Measurements from ENCODE around the gene TK1. TPM values are rescaled to one million over a fixed set of nuclear protein-coding genes. Genes with fewer than 3 reads are reported as not detected.

TK1 gene
- total and polyA plus RNA-seq, 2 donors (not counting 1 experiment from before 2014, with no cell fraction given), result 2.2 to 3.8 TPM

DNA sequence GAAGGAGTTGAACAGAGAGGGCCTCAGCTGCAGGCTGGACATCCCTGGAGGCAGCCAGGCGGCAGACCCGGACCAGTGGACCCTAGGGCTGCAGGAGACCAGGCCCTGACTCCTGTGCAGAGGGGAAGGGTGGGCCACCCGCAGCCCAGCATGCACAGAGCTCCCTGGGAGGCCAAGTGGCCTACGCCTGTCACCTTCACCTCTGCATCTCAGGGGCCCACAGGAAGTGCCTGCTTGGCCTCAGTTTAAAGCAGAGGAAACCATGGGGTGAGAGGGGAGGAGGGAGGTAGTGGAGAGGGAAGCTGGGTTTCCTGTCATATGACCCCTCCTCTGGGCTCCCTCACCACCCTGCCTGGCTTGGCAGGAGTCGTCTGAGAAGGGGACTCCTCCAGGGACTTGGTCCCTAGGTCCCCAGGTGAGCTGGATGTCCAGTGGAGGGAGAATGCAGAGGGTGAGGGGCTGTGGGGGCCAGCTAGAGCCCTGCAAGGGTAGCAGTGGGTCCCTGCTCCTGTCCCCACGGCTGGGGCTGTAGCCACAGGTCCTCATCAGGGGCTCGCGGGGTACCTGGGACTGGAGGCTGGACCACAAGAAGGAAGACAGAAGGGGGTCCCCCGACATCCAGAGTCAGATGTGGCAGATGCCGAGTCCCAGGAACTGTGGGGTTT lies 56.3 kb downstream of the TK1 start, which contains the start of gene TMC8:
Gene TMC8, plus strand, starts transcription at position 335 of the 665 bp plus-strand sequence. CDS start 818 bp downstream, outside the sequence.
- H3K27ac Mint-ChIP-seq, result peak within 1 kb of the TSS; percentile 99
- 1% methylated on average over 9 of the region's 10 CpGs for WGBS (ENCODE audit: insufficient coverage)
- Histone ChIP-seq H3K4me1 (ENCODE audit: control insufficient read depth in 2 of 2, insufficient read depth in 2 of 2, low read length in 2 of 2) (peaks cover 62 to 80% of the 10 kb centered on the region in 2 donors), H4K20me1 (ENCODE audit: control insufficient read depth, insufficient read depth, low read length, poor library complexity, severe bottlenecking) (peaks cover 88% of the 10 kb centered on the region), H3K4me2 (replicated peaks; ENCODE audit: low read depth, low read length, poor library complexity, severe bottlenecking) (peak within 1 kb of the TSS; percentile 100), H3K27ac (ENCODE audit: low read length in 2 of 2) (peak within 1 kb of the TSS; percentile 88 to 92), H3K27me3 (replicated peaks in 1 of 4; ENCODE audit: control extremely low read depth in 1 of 4, control insufficient read depth in 3 of 4, insufficient read depth in 4 of 4, low read length in 3 of 4) (no peaks in the 10 kb centered on the region), H3K79me2 (ENCODE audit: control insufficient read depth, insufficient read depth, low read length) (peaks cover 80% of the 10 kb centered on the region), H3K4me3 (ENCODE audit: control extremely low read depth in 1 of 5, extremely low read depth in 1 of 5, insufficient read depth in 1 of 5, low read depth in 2 of 5, low read length in 4 of 5) (peak within 1 kb of the TSS; percentile 63 to 96 (median 89)), H2AFZ (ENCODE audit: insufficient read depth, low read depth, low read length, poor library complexity, severe bottlenecking) (no peak within 1 kb of the TSS), H3K9ac (ENCODE audit: low read length) (peak within 1 kb of the TSS; percentile 91), H3K9me3 (ENCODE audit: control extremely low read depth in 1 of 3, control insufficient read depth in 2 of 3, insufficient read depth in 1 of 3, low read length in 2 of 3) (no peaks in the 10 kb centered on the region), H3K36me3 (replicated peaks in 1 of 2; ENCODE audit: control extremely low read depth in 1 of 2, control insufficient read depth in 1 of 2, extremely low read depth in 1 of 2, insufficient read depth in 2 of 2, low read length in 1 of 2) (peaks cover 0 to 54% of the 10 kb centered on the region in 2 experiments)
- DNase-seq (peak; percentile 82), ATAC-seq (ENCODE audit: low read depth) (peak; percentile 25)
- ChIA-PET POLR2A (interaction anchor here (0.6 to 22.6 kb wide), 9 partner anchors 9 to 121 kb away, joined by 3 to 432 read pairs (median 7); partner anchors contain the start of gene SYNGR2), CTCF (interaction anchor here (1.0 to 13.9 kb wide), 7 partner anchors 10 to 120 kb away, joined by 3 to 169 read pairs (median 5); partner anchors contain the start of gene SYNGR2)
- H3K4me3 Mint-ChIP-seq, result peak within 1 kb of the TSS; percentile 96
- intact Hi-C loops (cut with micrococcal nuclease), result loop anchor here (1.0 to 10.0 kb wide), 4 partner anchors 122 to 1704 kb away; partner anchors contain the start of genes CBX4 and SOCS3
- peaks cover 73% of the 10 kb centered on the region for H3K4me1 Mint-ChIP-seq
- H3K9me3 Mint-ChIP-seq (ENCODE audit: insufficient read depth), result no peaks in the 10 kb centered on the region
- no peaks in the 10 kb centered on the region for H3K27me3 Mint-ChIP-seq
- no peak for TF ChIP-seq EZH2 (IDR thresholded peaks at IDR 0.05; ENCODE audit: borderline replicate concordance, insufficient read depth, low read depth, low read length, poor library complexity, severe bottlenecking)
- TF ChIP-seq, protein P1, sequence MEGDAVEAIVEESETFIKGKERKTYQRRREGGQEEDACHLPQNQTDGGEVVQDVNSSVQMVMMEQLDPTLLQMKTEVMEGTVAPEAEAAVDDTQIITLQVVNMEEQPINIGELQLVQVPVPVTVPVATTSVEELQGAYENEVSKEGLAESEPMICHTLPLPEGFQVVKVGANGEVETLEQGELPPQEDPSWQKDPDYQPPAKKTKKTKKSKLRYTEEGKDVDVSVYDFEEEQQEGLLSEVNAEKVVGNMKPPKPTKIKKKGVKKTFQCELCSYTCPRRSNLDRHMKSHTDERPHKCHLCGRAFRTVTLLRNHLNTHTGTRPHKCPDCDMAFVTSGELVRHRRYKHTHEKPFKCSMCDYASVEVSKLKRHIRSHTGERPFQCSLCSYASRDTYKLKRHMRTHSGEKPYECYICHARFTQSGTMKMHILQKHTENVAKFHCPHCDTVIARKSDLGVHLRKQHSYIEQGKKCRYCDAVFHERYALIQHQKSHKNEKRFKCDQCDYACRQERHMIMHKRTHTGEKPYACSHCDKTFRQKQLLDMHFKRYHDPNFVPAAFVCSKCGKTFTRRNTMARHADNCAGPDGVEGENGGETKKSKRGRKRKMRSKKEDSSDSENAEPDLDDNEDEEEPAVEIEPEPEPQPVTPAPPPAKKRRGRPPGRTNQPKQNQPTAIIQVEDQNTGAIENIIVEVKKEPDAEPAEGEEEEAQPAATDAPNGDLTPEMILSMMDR (IDR thresholded peaks at IDR 0.05), result no peak
